Esophagus muscularis mucosa (tissue), 4 donors: ENCODE measurements around the gene SKIL.

Experiments
- EP300 ChIP-seq: sonication (generic); formaldehyde crosslinking; IDR thresholded peaks from one replicate; pipeline ENCODE4 v1.6.1; 2017; ENCODE audit warnings: antibody characterized with exemption
- POLR2A ChIP-seq: fragments of 450-650 bp; IDR thresholded peaks from one replicate; pipeline ENCODE4 v1.6.1; 2017; ENCODE audit warnings: antibody characterized with exemption, moderate library complexity, mild to moderate bottlenecking, low read depth
- POLR2AphosphoS5 ChIP-seq, 2 donors: sonication (generic); formaldehyde crosslinking; IDR thresholded peaks; one replicate each; pipeline ENCODE4 v1.6.1; 2017; ENCODE audit warnings: antibody characterized with exemption in 2 of 2
- TF ChIP-seq, protein P1 (sequence below), 3 experiments: fragments of 200-600 bp in 2 of 3; fragments of 450-650 bp in 1 of 3; sonication (generic) in 2 of 3; IDR thresholded peaks; one replicate each; pipeline ENCODE4 v1.5.1; 2017 to 2019; ENCODE audit warnings: antibody characterized with exemption in 3 of 3, mild to moderate bottlenecking in 2 of 3, moderate library complexity in 1 of 3

DNA sequence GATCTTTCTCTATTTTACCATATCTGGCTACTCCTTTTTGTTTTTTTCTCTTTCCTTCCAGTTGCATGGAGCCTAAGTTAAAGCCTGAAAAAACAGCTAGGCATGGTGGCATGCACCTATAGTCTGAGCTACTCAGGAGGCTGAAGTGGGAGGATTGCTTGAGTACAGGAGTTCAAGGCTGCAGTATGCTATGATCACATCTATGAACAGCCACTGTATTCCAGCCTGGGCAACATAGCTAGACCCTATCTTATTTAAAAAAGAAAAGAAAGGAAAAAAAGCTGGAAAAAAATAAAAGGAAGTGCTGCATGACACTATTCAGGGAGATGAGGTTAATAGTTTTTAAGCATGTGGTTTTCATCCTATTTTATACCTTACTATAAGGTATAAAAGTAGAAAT, 4.0 kb upstream of the SKIL start:
- TF ChIP-seq, protein P1, sequence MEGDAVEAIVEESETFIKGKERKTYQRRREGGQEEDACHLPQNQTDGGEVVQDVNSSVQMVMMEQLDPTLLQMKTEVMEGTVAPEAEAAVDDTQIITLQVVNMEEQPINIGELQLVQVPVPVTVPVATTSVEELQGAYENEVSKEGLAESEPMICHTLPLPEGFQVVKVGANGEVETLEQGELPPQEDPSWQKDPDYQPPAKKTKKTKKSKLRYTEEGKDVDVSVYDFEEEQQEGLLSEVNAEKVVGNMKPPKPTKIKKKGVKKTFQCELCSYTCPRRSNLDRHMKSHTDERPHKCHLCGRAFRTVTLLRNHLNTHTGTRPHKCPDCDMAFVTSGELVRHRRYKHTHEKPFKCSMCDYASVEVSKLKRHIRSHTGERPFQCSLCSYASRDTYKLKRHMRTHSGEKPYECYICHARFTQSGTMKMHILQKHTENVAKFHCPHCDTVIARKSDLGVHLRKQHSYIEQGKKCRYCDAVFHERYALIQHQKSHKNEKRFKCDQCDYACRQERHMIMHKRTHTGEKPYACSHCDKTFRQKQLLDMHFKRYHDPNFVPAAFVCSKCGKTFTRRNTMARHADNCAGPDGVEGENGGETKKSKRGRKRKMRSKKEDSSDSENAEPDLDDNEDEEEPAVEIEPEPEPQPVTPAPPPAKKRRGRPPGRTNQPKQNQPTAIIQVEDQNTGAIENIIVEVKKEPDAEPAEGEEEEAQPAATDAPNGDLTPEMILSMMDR (IDR thresholded peaks at IDR 0.05): no peak
- TF ChIP-seq POLR2A (no peak), POLR2AphosphoS5 (IDR thresholded peaks at IDR 0.05) (no peak), EP300 (no peak)
